GM19240 (cell line): ENCODE measurements around the gene CNEP1R1.

ENCODE experiments used
- DNase-seq: peaks from one replicate; pipeline ENCODE4 v3.0.0; 2011; ENCODE audit warnings: low spot score; ENCODE audit not compliant: insufficient read length

Gene CNEP1R1

DNA sequence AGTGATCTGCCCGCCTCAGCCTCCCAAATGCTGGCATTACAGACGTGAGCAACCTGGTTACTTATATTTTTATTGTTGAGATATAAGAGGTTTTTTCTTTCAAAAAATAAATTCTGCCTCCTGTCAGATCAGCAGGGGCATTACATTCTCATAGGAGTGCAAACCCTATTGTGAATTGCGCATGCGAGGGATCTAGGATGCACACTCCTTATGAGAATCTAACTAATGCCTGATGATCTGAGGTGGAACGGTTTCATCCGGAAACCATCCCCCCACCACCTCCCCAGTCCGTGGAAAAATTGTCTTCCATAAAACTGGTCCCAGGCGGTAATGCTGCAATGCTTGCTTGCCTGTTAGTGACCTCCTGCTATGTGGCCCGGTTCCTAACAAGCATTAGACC, 7.5 kb upstream of the CNEP1R1 start:
- no peak for DNase-seq

DNA sequence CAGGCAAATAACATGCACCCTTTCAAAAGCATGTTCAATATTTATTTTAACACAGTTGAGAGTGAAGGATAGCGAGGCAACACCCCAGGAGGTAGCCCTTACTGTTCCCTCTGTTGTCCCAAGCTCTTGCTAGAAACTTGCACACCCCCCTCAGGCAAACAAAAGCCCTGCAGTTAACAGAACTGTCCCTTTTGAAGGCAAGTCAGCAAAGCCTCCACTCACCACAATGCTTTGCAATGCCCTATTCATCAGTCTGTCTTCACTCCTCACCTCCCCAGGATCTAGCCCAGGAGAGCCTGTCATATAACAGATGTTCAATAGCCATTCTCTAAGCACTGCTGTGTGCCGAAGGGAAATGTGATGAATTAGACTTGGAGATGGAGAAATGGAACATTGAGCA, 3.5 kb upstream of the CNEP1R1 start:
- no peak for DNase-seq

DNA sequence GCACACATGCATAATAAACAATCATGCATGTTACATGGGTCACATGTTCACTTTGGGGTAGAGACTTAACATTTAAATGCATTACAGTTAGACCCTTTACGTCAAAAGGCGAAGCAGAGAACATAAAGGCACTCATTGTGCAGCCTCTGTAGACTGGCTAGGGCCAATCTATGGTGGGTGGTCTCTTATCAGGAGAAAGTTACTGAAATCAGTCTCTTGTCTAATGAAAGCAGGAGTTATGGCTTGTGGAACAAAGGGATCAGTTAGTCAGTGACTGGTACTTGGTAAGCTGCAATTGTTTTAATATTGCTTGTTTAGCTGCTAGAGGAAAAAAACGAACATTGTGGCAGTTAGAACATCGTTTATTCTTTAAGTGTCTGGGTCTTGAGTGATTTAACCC, 1.4 kb upstream of the CNEP1R1 start:
- no peak for DNase-seq

DNA sequence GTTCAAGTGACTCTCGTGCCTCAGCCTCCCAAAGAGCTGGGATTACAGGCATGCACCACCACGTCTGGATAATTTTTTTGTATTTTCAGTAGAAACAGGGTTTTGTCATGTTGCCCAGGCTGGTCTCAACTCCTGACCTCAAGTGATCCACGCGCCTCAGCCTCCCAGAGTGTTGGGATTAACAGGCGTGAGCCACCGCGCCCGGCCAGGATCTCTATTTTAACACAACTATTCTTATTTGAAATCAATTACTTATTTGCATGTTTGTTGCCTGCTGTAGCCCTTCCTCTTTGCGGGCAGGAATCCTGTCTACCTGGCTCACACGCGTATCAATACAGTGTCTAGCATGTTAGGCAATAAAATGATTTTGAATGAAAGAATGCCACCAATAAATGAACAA, 818 bp upstream of the CNEP1R1 start:
- DNase-seq: no peak

DNA sequence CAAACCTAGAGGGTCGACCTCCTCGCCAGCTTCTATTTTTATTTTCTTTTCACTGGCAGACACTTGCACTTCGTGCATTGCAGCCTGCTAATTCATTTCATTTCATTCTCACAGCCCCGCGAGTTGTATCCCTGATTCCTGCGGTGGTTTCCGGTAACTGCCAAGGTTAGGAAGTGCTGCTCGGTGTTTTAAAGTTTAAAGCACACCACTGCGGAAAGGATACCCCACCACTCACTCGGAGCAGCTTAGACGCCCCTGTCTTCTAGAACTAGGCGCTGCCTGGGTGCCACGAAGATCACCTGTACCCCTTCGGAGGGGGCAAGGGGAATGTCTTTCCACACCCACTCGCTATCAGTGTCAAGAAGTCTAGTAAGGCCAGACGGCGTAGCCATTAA, 509 bp downstream of the CNEP1R1 start:
- DNase-seq: no peak

DNA sequence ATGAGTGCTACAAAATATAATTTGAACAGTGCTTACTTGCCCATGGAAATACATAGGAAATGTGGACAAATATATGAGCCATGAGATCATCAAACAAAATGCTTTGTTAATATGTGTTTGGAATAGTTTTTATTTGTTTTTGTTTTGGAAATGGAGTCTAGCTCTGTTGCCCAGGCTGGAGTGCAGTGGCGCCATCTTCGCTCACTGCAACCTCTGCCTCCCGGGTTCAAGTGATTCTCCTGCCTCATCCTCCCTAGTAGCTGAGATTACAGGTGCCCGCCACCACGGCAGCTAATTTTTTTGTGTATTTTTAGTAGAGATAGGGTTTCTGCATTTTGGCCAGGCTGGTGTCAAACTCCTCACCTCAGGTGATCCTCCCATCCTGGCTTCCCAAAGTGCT, 2.8 kb downstream of the CNEP1R1 start:
- DNase-seq: no peak

DNA sequence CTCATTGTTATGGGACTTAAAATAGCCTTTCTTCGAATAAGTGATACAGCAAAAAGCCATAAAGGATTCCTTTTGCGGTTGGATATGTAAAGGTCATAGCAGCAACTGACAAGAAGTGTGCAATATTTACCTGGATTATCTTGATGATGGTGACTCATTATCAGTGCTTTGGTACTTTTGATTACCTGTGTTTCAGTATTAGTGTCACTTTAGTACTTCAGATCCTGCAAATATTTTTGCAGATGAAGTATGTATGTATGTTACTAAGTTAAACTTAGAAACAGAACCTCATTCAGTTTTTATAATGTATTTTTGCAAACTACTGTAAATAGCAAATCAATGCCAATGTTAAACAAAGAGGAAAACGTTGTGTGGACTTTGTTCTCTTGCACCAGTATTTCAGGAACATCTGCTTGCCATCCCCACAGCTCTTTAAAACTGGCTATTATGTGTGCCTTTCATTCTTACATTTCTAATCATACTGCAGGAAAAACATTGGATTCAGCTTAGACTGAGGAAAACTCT, 10.5 kb downstream of the CNEP1R1 start:
- no peak for DNase-seq

DNA sequence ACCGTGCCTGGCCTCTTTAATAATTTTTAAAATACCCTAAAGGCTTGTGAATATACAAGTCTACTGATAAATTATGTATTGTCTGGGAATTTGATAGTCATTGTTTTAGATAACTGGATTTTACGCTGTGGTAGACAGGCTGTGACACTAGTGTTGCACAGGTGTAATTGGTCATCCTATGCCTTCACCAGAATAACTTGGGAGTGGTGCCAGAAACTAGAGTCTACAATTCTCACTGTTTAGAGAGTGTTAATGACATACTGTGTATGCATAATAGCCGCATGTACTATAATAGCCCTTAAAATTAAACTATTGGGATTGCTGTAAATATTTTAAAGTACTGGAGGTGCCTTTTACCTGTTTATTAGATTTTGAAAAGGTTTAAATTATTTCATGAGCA, 11.4 kb downstream of the CNEP1R1 start:
- no peak for DNase-seq

DNA sequence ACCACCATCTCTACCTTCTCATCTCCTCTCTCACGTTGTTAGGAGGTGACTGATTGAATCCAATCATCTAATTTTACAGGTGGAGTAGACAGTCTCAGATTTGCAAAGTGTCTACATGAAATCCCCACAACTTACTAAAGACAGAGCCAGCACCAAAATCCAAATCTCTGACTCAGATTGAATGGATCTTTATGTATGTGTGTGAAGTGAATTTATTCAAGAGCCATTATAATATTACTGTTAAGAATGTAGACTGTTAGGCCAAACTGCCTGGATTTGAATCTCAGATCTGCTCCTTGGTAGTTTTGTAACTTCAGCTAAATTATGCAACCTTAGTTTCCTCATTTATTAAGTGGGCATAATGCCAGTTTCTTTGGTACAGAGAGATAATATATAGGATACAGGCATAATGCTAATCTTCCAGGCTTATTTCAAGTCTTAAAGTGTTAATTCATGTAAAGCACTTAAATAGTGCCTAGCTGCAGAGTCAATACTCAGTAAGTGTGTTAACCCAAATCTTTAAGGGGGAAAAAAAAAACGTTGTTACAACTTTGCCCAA, 12.7 kb downstream of the CNEP1R1 start:
- no peak for DNase-seq

DNA sequence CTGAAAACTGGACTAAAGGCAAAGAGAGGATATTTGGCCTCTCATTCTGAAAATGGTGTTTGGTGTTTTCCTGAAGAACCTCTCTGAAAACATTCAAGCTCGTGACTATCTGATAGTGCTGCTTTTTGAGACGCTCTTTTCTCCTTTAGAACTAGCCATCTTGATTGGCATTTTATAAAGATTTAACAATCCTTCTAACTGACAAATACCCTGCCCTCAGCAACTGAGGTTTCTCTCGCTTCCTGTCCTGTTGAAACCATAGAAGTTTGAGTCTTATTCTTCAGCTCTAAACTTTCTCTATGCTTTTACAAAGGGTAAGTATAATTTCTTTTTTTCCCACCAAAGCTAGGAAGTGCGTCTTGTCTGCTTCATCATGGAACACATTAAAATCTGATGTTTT, 13.3 kb downstream of the CNEP1R1 start:
- DNase-seq: no peak

DNA sequence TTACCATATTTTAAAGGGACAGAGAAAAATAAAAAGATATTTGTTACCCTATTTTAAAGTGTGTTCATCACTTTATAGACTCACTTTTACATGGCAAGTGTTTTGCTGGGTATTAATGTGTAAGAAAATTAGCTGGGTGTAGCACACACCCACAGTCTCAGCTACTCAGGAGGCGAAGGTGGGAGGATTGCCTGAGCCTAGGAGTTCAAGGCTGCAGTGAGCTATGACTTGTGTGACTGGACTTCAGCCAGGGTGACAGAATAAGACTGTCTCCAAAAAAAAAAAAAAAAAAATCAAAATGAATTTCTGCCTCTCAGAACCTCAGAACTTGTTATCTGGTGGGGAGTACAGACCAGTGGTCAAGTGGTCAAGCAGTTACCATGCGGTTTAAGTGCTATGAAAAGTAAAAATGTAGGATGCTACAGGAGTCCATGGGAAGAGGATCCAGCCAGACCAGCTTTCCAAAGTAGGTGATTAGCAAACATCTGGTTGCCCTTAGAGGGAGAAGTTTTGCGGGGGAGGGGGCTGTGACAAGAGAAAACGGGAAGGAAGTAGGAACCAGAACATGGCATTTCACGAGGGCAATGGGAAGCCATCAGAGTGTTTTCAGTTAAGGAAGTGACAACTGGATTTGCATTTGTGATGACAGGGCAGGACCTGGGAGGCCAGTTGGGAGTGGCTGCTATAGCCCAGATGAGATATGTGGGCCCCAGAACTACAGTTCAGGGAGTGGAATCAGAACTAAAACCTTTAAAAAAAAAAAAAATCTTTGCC, 13.9 kb downstream of the CNEP1R1 start:
- DNase-seq: no peak

DNA sequence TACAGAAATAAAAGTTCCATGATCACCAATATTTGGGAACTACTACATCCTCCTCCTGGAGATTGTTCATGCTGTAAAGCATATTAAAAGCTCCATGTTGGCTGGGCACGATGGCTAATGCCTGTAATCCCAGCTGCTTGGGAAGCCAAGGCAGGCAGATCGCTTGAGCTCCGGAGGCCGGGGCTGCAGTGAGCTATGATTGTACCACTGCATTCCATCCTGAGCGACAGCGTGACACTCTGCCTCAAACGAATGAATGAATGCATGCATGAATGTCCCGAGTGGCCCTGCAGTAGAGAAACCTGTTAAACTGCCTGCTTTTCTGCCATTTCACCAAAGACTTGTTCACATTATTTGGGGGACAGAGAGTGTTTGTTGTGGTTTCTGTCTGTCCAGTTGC, 15.0 kb downstream of the CNEP1R1 start:
- no peak for DNase-seq

DNA sequence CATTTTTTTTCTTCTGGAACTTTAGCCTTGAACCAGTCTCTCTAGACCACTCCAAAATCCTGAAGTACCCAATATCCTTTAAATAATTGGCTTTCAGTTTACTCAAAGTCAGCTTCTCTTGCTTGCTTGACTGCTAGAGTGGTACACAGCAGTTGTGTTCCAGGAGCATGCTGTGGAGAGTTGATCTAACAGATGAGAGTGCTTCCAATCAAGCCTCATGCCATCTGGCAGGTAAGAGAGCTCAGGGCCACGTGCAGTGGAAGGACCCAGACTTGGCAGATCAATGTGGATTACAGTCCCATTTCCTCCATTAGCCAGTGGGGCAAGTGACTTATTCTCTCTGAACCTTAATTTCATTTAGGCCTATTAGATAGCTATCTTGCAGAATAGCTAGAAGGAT, 15.7 kb downstream of the CNEP1R1 start:
- DNase-seq: no peak

DNA sequence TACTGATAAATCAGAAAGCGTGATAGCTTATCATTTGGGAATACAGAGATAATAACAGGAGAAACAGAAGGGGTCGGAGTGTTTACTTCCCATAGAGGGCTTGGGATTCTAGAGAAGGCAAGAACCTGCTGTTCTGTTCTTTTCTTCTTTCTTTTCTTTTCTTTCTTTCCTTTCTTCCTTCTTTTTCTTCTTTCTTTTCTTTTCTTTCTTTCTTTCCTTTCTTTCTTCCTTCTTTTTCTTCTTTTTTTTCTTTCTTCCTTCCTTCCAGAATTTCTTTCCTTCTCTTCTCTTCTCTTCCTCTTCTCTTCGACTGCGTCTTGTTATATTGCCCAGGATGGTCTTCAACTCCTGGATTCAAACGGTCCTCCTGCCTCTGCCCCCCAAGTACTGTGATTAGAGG, 18.3 kb downstream of the CNEP1R1 start:
- DNase-seq: no peak

DNA sequence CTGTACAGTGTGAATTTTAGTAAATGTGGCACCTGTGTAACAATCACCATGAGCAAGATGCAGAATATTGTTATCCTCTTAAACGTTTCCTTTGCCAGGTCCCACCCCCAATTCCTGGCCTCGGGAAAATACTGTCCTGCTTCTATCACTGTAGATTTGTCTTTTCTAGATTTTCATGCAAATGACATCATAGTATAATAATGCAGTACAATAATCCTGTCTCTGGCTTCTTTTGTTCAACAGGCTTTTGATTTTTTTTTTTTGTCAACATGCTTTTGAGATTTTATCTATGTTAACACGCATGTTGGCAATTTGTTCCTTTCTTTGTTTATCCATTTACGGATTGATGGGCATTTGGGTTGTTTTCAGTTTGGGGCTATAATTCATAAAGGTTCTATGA, 20.4 kb downstream of the CNEP1R1 start:
- no peak for DNase-seq

DNA sequence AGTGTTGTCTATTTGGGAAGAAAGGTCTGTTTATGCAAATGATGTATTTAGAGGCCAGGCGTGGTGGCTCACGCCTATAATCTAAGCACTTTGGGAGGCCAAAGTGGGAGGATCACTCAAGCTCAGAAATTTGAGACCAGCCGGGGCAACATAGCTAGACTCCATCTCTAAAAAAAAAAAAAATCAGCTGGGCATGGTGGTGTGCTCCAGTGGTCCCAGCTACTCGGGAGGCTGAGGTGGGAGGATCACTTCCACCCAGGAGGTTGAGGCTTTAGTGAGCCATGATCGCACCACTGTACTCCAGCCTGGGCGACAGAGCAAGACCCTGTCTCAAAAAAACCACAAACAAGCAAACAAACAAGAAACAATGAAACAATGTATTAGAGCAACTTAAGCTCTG, 21.8 kb downstream of the CNEP1R1 start:
- DNase-seq: no peak

DNA sequence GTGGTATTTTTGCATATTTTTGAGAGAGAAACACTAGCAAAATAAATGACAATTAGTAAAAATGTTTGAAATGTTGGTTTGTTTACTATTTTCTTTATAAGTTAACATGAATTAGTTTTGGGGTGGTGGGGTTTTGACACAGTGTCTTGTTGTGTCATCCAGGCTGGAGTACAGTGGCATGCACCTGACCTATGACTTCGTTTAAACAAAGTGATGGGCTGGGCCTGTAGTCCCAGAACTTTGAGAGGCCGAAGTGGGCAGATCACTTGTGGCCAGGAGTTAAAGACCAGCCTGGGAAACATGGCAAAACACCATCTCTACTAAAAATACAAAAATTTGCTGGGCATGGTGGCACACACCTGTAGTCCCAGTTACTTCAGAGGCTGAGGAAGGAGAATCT, 22.8 kb downstream of the CNEP1R1 start:
- no peak for DNase-seq

DNA sequence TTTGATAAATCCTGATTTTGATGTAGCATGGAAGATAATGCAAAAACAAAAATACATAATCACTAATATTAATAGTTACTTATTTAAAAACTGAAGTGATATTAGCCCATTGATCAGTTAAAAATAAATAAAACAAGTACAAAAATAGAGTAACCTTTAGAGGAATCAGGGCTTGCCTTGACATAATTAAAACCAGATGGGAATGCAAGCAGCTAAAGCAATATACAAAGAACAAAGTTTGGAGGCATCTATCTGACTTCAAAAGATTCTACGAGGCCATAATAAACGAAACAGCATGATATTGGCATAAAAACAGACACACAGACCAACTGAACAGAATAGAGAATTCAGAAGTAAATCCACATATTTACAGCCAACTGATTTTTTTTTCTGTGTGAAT, 25.8 kb downstream of the CNEP1R1 start:
- DNase-seq: no peak

DNA sequence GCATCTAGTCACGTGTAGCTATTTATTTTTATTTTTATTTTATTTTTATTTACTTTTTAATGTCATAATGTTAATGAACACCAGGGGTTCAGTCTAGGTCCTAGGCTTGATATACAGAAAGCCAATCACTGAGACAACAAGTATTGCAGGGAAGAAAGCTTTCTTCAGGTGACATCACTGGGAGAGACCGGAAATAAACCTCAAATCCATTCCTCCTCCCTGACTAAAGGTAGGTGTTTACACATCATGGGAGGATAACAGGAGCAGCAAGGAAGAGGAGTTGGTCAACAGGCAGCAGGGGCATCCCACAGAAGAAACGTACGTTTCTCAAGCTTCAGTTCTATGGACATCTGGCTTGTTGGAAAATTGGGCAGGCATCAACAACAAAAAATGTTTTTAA, 31.2 kb downstream of the CNEP1R1 start:
- no peak for DNase-seq

DNA sequence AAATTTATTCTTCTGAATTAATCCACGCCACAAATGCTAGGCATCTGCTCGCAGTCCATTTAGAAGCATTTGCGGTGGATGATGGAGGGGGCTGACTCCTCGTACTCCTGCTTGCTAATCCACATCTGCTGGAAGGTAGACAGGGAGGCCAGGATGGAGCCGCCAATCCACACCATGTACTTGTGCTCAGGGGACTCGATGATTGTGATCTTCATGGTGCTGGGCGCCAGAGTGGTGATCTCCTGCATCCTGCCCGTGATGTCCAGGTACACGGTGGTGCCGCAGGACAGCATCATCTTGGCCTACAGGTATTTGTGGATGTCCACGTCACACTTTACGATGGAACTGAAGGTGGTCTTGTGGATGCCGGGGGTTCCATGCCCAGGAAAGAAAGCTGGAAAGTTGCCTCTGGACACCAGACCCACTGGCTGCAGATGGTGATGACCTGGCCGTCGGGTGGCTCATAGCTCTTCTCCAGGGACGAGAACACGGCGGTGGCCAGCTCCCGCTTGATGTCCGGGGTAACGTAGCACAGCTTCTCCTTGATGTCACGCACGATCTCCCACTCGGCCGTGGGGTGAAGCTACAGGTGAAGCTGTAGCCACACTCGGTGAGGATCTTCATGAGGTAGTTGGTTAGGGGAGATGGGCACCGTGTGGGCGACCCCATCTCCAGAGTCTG, 33.2 kb downstream of the CNEP1R1 start:
- no peak for DNase-seq

DNA sequence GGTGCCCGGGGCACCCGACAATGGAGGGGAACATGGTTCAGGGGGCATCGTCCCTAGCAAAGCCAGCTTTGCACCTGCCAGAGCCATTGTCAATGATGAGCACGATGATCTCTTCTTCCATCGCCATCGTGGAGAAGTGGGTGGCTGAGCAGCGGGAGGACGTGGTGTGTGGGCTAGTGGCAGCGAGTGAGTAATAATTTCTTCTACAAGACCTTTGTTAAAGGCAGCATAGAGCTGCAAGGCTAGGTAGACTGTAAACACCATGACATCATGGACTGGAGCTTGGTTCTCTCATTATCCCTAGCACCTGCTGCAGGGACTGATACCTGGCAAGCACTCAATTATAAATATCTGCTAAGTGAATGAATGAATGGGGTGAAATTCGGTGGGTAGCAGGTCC, 34.1 kb downstream of the CNEP1R1 start:
- no peak for DNase-seq

DNA sequence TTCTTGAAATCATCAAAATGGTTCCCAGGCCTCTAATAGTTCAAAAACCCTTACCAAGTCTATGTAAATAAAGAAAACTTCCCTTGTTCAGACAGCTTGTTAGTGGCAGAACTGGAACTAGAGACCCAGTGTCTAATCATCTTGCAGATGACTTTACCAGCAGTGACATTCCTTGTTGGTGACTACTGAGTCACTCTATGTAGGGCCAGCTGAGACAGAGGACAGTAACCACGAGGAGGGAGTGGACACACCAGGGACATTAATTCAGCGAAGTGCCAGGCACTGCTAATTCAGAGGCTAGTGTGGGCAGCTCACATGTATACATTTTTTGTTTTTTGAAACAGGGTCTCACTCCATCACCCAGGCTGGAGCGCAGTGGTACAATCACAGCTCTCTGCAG, 34.6 kb downstream of the CNEP1R1 start:
- no peak for DNase-seq

DNA sequence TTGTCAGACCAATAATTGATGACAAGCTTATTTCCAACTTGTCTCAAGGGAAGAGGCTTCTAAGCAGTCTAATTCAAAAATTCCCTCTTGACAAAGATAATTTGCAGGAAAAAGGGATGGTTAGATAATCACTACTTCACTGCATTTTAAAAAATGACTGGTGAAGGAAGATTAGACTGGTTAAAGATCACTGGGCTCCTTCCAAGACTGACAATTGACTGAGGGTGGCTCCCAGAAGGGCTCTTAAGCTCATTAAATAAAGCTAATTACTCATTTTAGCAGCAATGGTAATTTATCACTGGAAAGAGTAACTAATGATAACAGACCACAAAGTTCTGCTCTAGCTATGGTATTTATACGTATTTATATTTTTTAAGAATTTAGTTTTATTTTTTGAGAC, 36.3 kb downstream of the CNEP1R1 start:
- no peak for DNase-seq
